Fibroblast of skin of left biceps (primary cell): ENCODE data around the gene NLGN2.

ENCODE experiments used
- DNase-seq, 2 experiments: peaks; one replicate each; pipeline ENCODE4 v3.0.0-alpha.2; 2013; ENCODE audit warnings: low read depth in 2 of 2

Gene NLGN2

DNA sequence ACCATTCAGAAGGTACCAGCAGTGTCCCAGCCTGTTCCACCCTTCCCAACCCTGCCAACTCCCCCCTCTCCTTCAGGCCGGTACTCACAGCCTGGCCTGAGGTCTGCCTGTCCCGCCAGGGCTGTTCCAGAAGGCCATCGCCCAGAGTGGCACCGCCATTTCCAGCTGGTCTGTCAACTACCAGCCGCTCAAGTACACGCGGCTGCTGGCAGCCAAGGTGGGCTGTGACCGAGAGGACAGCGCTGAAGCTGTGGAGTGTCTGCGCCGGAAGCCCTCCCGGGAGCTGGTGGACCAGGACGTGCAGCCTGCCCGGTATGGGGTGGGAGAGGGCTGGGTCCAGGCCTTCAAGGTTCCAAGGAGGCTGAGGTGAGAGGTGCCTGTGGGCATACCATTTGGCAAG, 7.2 kb downstream of the NLGN2 start:
- DNase-seq: no peak

DNA sequence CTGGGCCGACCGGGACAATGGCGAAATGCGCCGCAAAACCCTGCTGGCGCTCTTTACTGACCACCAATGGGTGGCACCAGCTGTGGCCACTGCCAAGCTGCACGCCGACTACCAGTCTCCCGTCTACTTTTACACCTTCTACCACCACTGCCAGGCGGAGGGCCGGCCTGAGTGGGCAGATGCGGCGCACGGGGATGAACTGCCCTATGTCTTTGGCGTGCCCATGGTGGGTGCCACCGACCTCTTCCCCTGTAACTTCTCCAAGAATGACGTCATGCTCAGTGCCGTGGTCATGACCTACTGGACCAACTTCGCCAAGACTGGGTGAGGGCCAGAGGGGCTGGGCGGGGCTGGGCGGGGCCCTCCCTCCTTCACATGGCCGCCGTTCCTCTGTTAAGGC, 8.1 kb downstream of the NLGN2 start:
- no peak for DNase-seq

DNA sequence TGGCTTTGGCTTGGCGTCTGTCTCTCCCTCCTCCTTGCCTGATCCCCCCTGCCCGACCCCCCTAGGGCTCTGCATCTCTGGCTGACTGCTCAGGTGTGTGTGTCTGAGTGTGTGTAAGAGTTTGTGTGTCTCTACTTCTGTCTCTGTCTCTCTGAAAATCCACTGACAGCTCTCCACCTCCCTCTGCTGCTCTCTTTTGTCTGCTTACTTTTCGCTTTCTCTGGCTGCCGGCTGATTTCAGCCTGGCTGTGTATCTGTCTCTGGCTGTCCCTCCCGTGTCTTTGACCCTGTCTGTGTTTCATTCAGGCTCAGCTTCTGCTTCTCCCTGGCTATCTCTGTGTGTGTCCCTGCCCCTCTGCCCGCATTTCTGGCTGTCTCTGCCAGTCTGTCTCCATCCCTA, 8.7 kb downstream of the NLGN2 start:
- no peak for DNase-seq

DNA sequence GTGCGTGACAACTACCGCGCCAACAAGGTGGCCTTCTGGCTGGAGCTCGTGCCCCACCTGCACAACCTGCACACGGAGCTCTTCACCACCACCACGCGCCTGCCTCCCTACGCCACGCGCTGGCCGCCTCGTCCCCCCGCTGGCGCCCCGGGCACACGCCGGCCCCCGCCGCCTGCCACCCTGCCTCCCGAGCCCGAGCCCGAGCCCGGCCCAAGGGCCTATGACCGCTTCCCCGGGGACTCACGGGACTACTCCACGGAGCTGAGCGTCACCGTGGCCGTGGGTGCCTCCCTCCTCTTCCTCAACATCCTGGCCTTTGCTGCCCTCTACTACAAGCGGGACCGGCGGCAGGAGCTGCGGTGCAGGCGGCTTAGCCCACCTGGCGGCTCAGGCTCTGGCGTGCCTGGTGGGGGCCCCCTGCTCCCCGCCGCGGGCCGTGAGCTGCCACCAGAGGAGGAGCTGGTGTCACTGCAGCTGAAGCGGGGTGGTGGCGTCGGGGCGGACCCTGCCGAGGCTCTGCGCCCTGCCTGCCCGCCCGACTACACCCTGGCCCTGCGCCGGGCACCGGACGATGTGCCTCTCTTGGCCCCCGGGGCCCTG, 9.5 kb downstream of the NLGN2 start:
- DNase-seq: no peak

DNA sequence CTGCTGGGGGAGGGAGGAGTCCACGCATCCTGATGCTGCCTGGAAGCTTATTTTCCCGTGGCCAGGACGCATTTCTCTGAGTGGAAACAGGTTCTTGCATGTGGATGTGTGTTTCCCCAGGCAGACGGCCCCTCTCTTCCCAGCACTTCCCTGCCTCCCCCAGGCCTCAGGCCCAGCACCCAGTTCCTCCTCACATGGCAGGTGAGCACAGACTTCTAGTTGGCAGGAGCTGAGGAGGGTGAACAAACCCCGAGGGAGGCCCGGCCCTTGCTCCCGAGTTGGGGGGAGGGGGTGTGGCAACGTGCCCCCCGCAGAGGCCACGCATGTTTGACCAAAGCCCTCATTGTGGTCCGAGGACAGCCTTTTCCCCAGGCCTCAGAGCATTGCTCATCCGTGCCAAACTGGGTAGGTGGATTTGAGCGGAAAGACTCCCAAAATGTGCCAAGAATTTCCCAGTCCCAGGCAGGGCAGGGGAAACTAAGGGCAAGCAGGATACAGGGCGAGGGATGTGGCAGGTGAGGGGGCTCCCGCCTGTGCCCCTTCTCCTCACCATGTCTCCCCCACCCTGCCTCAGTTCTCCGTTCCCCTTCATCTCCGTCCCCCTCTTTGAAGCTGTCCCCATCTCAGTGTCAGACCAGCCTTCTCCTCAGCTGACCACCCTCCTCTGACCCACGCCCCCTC, 11.0 kb downstream of the NLGN2 start:
- DNase-seq: no peak

DNA sequence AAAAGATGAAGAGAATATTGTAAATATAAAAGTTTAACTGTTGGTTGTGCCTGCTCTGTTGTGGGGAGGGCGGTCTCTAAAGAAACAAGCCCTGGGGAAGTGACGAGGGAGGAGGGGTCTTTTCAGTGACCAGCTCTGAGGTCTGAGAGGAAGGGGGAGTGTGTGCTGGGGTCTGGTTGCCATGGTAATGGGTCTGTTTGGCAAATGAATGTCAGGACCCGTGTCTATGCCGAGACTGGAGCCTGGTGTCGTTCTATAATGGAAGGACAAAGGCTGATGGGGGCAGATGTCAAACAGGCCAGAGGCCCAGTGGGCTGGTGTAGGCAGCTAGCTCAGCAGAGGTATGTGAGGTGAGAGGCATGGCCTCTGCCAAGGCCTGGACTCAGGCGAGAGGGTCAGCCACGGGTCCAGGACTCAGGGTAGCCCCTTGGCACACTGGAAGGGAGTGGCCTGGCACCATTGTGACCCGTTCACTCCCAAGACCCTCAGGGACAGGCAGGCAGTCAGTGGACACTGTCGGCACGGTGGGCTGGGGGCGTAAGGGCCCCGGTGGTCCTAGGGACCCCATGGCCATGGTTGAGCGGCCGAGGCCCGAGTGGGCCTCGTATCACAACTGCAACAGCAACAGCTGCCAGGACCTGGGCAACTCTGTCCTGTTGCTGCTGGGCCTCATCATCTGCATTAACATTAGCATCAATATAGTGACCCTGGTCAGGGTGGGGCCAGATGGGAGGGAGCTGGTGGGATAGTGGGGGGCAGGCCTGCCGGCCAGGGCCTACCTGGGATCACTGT, 12.4 kb downstream of the NLGN2 start, which contains the start of gene SPEM1:
Gene SPEM1 (plus strand): TSS at position 506 of the 792 bp plus-strand sequence. CDS start 61 bp downstream, at position 567.
- DNase-seq: no peak

DNA sequence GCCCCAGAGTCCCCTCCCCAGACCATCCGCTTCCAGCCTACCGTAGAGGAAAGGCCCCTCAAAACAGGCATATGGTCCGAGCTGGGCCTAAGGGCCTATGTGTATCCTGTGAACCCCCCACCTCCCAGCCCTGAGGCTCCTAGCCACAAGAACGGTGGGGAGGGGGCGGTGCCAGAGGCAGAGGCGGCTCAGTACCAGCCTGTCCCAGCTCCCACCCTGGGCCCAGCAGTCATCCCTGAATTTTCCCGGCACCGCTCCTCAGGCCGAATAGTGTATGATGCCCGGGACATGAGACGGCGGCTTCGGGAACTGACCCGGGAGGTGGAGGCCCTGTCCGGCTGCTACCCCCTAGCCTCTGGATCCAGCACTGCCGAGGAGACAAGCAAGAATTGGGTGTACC, 13.5 kb downstream of the NLGN2 start:
- DNase-seq: no peak

DNA sequence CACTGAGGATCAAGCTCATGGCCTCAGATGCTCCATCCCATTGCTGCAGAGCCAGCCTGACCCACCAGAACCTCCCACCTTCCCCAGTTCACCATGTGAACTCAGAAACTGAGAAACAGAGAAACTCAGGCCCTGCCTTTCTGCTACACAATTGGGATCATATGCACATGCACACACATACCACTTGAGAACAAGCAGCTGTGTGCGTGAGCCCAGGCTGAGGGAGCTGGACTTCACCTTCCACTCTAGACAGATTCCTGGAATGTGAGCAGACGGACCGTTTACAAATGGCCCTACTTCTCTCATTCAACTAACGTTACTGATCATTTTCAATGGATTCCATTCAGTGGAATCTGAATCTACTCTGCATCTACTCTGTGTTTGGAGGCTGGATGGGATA, 16.0 kb downstream of the NLGN2 start:
- no peak for DNase-seq

DNA sequence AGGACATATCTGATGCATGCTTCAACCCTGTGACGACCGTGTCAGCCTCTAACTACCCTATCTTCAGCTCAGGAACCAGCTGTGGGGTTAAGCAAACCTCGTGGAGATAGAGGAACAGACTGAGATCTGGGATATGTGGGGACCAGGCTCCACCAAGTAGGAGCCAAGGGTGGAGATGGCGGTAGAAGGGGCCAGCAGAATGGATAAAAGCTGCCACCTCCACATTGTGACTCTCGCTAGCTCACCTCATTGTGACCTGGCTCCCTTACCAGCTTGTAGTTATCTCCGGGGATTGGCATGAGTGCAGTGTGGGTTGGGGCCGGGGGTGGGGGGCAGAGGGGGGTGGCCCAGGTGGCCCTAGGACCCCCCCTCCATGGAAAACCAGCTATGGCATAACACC, 17.7 kb downstream of the NLGN2 start, which contains the start of gene SPEM2:
Gene SPEM2 (plus strand): TSS at position 301 of the 400 bp plus-strand sequence. CDS start 73 bp downstream, at position 374.
- DNase-seq: no peak

DNA sequence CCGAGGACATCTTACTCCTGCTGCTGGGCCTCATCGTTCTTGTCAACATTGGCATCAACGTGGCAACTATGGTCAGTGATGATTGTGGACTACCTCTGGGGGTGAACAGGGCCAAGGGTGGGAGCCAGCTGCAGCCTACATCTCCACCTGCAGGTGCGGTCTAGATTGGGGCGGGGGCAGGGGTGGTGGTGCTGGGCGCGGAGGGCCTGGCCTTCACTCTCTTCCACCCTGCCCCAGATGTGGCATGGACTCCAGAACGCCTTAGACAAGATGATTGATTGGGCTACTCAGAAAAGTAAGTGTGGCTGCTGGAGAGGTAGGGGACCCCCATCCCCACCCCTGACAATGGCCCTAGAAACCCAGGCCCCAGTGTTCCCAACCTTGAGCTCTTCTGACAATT, 18.1 kb downstream of the NLGN2 start:
- no peak for DNase-seq

DNA sequence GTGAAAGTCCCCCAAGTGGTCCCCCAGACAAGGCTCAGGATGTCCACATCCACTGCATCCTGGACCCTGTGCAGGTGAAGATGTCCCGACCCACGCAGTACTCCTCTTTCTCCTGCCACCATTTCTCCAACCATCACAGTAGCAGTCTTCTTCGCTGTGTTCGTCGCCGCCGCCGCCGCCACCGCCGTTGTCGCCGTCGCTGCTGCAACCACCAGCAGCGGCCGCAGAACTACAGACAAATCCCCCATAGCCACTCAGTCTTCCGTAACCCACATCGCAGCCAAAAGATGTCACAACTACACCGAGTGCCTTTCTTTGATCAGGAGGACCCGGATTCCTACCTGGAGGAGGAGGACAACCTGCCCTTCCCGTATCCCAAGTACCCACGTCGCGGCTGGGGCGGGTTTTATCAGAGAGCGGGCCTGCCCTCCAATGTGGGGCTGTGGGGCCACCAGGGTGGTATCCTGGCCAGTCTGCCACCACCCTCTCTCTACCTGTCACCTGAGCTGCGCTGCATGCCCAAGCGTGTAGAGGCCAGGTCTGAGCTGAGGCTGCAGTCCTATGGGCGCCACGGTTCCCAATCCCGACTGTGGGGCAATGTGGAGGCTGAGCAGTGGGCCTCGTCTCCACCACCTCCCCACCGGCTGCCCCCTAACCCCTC, 18.7 kb downstream of the NLGN2 start:
- no peak for DNase-seq

DNA sequence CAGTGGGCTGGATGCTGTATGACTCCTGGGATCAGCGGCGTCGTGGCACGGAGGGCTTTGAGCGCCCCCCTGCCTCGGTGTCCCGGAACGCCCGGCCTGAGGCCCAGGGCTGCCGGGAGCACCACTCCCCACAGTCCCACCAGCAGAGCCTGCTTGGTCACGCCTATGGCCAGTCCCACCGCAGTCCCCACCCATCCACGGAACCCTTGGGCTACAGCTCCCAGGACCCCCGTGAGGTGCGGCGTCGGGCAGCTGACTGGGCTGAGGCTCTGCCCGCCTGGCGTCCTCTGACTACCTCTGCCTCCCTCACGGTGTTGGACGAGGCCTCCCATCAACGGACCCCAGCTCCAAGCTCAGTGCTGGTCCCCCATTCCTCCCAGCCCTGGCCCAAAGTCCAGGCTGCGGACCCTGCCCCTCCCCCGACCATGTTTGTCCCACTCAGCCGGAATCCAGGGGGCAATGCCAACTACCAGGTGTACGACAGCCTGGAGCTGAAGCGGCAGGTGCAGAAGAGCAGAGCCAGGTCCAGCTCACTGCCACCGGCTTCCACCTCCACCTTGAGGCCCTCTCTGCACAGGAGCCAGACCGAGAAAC, 19.3 kb downstream of the NLGN2 start:
- no peak for DNase-seq

DNA sequence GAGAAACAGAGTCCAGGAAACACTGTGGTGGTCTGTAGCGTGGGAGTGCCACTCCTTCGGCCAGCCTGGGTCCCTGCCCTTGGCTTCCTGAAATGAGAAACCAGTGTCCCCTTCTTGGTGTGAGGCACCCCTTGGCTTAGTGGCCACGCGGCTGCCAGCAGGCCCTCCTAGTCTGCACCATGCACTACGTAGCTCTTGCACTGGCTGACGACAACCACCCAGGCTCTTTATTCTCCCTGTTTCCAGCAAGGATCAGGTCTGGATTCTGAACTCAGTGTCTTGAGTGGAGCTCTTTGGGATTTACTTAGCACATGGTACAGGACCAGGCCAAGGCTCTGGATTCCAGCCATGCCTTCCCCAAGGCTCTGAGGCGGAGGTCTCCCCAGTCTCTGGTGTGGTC, 19.9 kb downstream of the NLGN2 start:
- DNase-seq: no peak

DNA sequence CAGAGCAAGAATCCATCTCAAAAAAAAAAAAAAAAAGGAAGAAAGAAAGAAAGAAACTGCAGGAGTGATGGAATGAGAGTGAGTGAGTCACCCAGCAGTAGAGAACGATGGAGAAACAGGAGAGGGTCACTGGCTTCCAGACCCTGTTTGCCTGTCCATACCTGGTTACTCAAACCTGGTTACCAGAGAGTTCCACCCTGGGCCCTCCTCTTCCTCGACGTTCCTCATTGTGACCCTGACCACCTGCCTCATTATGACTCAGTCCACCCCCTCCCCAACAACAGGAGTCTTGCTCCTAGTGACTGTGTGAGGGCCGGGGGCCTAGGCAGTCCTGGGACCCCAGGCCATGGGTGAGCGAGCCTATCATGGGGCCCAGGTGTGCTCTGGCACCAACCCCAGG, 20.9 kb downstream of the NLGN2 start, which contains the start of gene SPEM3:
Gene SPEM3 (plus strand): TSS at position 301 of the 400 bp plus-strand sequence. CDS start 46 bp downstream, at position 347.
- no peak for DNase-seq

DNA sequence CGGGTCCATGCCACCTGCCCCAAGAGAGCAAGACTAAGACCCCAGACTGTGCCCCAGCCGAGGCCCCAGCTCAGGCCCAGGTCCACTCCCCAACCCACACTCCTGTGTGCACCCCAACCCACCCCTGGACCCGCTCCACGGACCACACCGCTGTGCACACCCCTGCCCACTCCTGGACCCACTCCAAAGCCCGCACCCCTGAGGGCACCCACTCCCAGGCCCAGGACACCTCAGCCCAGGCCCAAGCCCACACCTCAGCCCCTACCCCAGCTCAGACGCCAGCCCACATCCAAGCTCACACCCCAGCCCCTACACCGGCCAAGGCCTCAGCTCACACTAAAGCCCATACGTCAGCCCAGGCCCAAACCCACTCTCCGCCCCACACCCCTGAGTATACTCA, 22.1 kb downstream of the NLGN2 start:
- no peak for DNase-seq

DNA sequence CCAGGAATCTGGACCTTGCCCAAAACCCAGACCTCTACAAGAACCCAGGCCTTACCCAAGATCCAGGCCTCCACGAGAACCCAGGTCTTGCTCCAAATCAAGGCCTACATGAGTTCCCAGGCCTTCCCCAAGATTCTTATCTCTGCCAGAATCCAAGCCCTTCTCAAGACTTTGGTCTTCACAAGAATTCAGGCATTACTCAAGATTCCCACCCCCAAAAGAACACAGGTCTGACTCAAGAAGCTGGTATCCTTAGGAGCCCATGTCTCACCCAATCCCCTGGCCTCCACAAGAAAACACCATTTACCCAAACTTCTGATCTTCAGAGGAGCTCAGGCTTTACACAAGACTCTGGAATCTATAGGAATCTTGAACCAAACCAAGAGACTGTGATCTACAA, 23.6 kb downstream of the NLGN2 start:
- no peak for DNase-seq

DNA sequence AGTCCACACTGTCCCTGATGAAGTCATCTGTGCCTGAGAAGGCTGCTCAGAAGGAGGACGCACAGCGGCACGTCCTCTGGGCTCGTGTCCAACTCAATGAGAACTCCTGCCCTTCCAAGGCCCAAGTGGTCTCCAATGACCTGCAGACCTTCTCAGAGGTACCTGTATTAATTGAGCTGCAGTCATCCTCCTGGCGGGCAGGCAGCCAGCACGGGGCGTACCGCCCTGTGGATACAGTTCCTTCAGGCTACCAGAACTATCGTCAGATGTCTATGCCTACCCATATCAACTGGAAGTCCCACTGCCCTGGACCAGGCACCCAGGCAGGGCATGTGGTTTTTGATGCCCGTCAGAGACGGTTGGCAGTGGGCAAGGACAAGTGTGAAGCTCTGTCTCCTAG, 24.7 kb downstream of the NLGN2 start:
- no peak for DNase-seq

DNA sequence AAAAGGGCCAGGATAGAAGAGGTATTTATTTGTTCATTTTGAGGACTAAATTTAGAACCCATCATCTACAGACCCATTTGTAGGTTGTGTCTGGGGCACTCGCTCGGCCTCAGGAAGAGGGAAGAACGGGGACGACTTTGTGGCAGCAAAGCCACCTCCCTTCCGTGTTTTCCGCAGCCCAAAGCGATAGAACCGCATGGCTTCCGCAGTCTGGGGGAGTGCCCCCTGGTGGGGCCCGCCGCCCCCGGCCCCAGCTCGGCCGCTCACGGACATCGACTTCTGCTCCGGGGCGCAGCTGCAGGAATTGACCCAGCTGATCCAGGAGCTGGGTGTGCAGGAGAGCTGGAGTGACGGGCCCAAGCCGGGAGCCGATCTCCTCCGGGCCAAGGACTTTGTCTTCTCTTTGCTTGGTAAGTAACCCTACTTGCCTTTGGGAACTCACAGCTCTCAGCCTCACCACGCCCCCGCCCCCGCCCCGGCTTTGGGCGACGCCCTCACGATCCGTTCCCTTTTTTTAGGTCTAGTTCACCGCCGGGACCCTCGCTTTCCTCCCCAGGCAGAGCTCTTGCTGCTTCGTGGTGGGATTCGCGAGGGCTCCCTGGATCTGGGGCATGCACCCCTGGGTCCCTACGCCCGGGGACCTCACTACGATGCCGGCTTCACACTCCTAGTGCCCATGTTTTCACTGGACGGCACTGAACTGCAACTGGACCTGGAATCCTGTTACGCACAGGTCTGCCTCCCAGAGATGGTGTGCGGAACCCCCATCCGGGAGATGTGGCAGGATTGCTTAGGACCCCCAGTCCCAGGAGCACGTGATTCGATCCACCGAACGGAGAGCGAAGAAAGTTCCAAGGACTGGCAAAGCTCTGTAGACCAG, 28.3 kb downstream of the NLGN2 start:
- DNase-seq: no peak

DNA sequence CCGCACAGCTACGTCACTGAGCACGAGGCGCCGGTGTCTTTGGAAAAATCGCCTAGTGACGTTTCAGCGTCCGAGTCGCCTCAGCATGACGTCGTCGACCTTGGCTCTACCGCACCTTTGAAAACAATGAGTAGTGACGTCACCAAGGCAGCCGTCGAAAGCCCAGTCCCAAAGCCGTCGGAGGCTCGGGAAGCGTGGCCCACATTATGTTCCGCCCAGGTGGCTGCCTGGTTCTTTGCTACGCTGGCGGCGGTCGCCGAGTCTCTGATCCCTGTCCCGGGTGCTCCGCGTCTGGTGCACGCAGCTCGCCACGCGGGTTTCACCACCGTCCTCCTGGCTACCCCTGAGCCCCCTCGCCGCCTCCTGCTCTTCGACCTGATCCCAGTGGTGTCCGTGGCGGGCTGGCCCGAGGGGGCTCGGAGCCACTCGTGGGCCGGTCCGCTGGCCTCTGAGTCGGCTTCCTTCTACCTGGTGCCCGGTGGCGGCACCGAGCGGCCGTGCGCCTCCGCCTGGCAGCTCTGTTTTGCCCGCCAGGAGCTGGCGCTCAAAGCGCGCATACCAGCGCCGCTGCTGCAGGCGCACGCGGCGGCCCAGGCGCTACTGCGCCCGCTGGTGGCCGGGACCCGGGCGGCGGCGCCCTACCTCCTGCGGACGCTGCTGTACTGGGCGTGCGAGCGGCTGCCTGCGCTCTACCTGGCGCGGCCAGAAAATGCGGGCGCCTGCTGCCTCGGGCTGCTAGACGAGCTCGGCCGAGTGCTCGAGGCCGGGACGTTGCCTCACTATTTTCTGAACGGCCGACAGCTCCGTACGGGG, 29.1 kb downstream of the NLGN2 start:
- no peak for DNase-seq

DNA sequence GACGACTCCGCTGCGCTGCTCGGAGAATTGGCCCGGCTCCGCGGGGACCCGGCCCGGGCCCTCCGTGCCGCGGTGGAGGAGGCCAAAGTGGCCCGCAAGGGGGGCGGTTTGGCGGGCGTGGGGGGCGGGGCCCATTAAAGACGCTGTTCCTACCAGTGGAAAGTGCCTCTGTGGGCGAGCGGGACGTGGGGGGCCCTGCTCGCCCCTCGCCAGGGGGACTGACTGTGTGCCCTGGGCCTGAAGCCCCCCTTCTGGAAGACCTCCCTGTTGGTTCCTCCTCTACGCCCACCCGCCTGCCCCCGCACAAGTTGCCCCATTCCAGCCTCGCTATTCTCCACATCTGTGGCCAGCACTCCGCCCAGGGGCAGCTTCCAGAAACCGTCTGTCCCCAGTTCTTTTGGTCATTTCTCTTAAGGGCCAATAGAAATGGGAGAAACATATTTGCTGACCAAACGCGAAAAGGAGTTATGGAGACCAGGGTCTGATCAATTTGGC, 29.8 kb downstream of the NLGN2 start:
- DNase-seq: no peak
